ENCODE data around the gene EVA1C.

- TF ChIP-seq CTCF (IDR thresholded peaks at IDR 0.05) (no peak), POLR2A (IDR thresholded peaks at IDR 0.05) (no peak)
Measured at GRCh38 chr21:32525282-32525681, 112.8 kb downstream of the EVA1C start.
